Panc1 (cell line): ENCODE data around the gene RAPGEF5. TPM values are rescaled to one million over a fixed set of nuclear protein-coding genes. Genes with fewer than 3 reads are reported as not detected.

Experiments
- ATAC-seq: fragments of 200-7000 bp; cut with Tn5 transposase; 2 replicates; pipeline ENCODE4 v1.9.1; 2020; ENCODE audit warnings: mild to moderate bottlenecking, moderate library complexity
- BruUV-seq: library from RNA; stranded (reverse); fragments of 400-500 nt; replicated peaks from 2 replicates; lab custom pipeline; 2021; lab: Mats Ljungman, UMichigan
- CTCF ChIA-PET: fragments of 300-600 bp; sonication (Branson Sonifier 250); formaldehyde crosslinking; loops from one replicate; lab custom pipeline; 2022; ENCODE audit warnings: antibody characterized with exemption; lab: Charles Lee
- POLR2A ChIA-PET: fragments of 300-600 bp; sonication (Branson Sonifier 250); formaldehyde crosslinking; loops from one replicate; lab custom pipeline; 2022; ENCODE audit warnings: antibody characterized with exemption; lab: Charles Lee
- DNase-seq: peaks from one replicate; pipeline ENCODE4 v3.0.0-alpha.2; 2010; ENCODE audit warnings: low read depth, low spot score
- H3K27ac ChIP-seq: 2 replicates; pipeline ENCODE4 v1.5.1; 2011; ENCODE audit warnings: mild to moderate bottlenecking, low read length, inconsistent platforms
- H3K27me3 ChIP-seq: fragments of 200-500 bp; sonication (Bioruptor generic); 2 replicates; pipeline ENCODE4 v1.6.0; 2014; ENCODE audit warnings: low read length, inconsistent platforms; ENCODE audit not compliant: control insufficient read depth, insufficient read depth
- H3K36me3 ChIP-seq: fragments of 200-500 bp; sonication (Bioruptor generic); 2 replicates; pipeline ENCODE4 v1.5.1; 2014; ENCODE audit warnings: inconsistent platforms, mild to moderate bottlenecking, low read length, moderate library complexity; ENCODE audit not compliant: control insufficient read depth, insufficient read depth
- H3K4me1 ChIP-seq: 2 replicates; pipeline ENCODE4 v1.5.1; 2011; ENCODE audit warnings: inconsistent platforms, mild to moderate bottlenecking, low read length, moderate library complexity; ENCODE audit not compliant: control insufficient read depth, insufficient read depth
- H3K4me3 ChIP-seq, 2 experiments: 2 replicates each; pipeline ENCODE4 v1.5.1; 2011 to 2012; ENCODE audit warnings: low read depth in 2 of 2, low read length in 2 of 2, mild to moderate bottlenecking in 2 of 2, inconsistent platforms in 1 of 2, moderate library complexity in 1 of 2
- H3K9me3 ChIP-seq: fragments of 200-500 bp; sonication (Bioruptor generic); 2 replicates; pipeline ENCODE4 v1.5.1; 2014; ENCODE audit warnings: low read depth, mild to moderate bottlenecking, inconsistent platforms, low read length, moderate library complexity; ENCODE audit not compliant: control insufficient read depth, insufficient read depth
- CTCF ChIP-seq: fragments of 450-650 bp; IDR thresholded peaks from 2 replicates; pipeline ENCODE4 v1.5.1; 2017; ENCODE audit warnings: mild to moderate bottlenecking
- POLR2AphosphoS5 ChIP-seq: IDR thresholded peaks from 2 replicates; pipeline ENCODE4 v1.6.1; 2012; ENCODE audit warnings: mild to moderate bottlenecking, low read depth, low read length, moderate library complexity
- REST ChIP-seq, 2 experiments: IDR thresholded peaks; 2 replicates each; pipeline ENCODE4 v1.6.1; 2011 to 2012; ENCODE audit warnings: low read depth in 2 of 2, control low read depth in 1 of 2, low read length in 1 of 2, mild to moderate bottlenecking in 1 of 2, moderate library complexity in 1 of 2; ENCODE audit not compliant: insufficient read depth in 1 of 2
- SIN3A ChIP-seq: IDR thresholded peaks from 2 replicates; pipeline ENCODE4 v1.6.1; 2012; ENCODE audit warnings: low read depth, mild to moderate bottlenecking, low read length, moderate library complexity, borderline replicate concordance; ENCODE audit not compliant: insufficient read depth
- TCF7L2 ChIP-seq: IDR thresholded peaks from 2 replicates; pipeline ENCODE4 v1.6.1; 2011; ENCODE audit warnings: mild to moderate bottlenecking, low read depth, low read length, inconsistent platforms
- in situ Hi-C: cut with HindIII; loops from 2 replicates; pipeline ENCODE4 v1.10.0; 2016; ENCODE audit warnings: low sequenced_read_pairs, low pct_unique_long_range_greater_than_20kb
- intact Hi-C: fragments of 100-400 bp; cut with micrococcal nuclease; formaldehyde crosslinking; loops from one replicate; pipeline ENCODE4 v1.10.0; 2022; ENCODE audit not compliant: unreplicated experiment
- total RNA-seq: library from RNA; stranded (reverse); gene quantifications from one replicate; pipeline ENCODE4 v1.2.1, GENCODE V29; 2021; ENCODE audit not compliant: unreplicated experiment

Gene RAPGEF5
- total RNA-seq, 1 experiment from 2014 or later = 1.4 TPM

- H3K9me3 ChIP-seq = no peaks in the 10 kb centered on the region
- no peaks in the 10 kb centered on the region for H3K36me3 ChIP-seq
- ChIA-PET CTCF (no interaction called here), POLR2A (no interaction called here)
- no peak for TF ChIP-seq REST (IDR thresholded peaks at IDR 0.05; ENCODE audit: insufficient read depth in 1 of 2, low read depth in 2 of 2, low read length in 1 of 2)
- no peak for TF ChIP-seq TCF7L2
- TF ChIP-seq SIN3A = no peak
- no peak for TF ChIP-seq POLR2AphosphoS5
- no peak for TF ChIP-seq CTCF
- no peak overlapping the region for H3K27ac ChIP-seq
- DNase-seq = no peak
- intact Hi-C loops = no loop called here
- no peak overlapping the region for H3K4me3 ChIP-seq
- H3K4me1 ChIP-seq = no peaks in the 10 kb centered on the region
- H3K27me3 ChIP-seq = no peaks in the 10 kb centered on the region; the same call in 1 of the 2 replicates
- in situ Hi-C loops = no loop called here
- no TSS peak for BruUV-seq
- ATAC-seq = no peak
These were observed 30.6 kb upstream of the RAPGEF5 start for GRCh38 chr7:22387583-22387982.

GRCh38 chr7:22386865-22387264, 29.9 kb upstream of the RAPGEF5 start:
- no peaks in the 10 kb centered on the region for H3K9me3 ChIP-seq
- no peak for TF ChIP-seq POLR2AphosphoS5
- TF ChIP-seq SIN3A = no peak
- TF ChIP-seq REST (IDR thresholded peaks at IDR 0.05; ENCODE audit: insufficient read depth in 1 of 2, low read depth in 2 of 2, low read length in 1 of 2) = no peak
- no peak for TF ChIP-seq TCF7L2
- no peak for TF ChIP-seq CTCF
- POLR2A ChIA-PET = no interaction called here
- DNase-seq = no peak
- no TSS peak for BruUV-seq
- CTCF ChIA-PET = no interaction called here
- no peak overlapping the region for H3K27ac ChIP-seq
- no peaks in the 10 kb centered on the region for H3K36me3 ChIP-seq
- ATAC-seq = no peak
- no peaks in the 10 kb centered on the region; the same call in 1 of the 2 replicates for H3K27me3 ChIP-seq
- H3K4me1 ChIP-seq = no peaks in the 10 kb centered on the region
- no peak overlapping the region for H3K4me3 ChIP-seq
- in situ Hi-C loops = no loop called here
- intact Hi-C loops = no loop called here
